ENCODE data around the gene CTDSP2.
A peak's percentile ranks its signal among the peaks of the same experiment; 100 is the strongest.
"Not testable (repeated sequence)": the region's sequence is repeated elsewhere in the genome, so short reads cannot be mapped to it uniquely, and the experiment has no call there.

Gene CTDSP2

DNA sequence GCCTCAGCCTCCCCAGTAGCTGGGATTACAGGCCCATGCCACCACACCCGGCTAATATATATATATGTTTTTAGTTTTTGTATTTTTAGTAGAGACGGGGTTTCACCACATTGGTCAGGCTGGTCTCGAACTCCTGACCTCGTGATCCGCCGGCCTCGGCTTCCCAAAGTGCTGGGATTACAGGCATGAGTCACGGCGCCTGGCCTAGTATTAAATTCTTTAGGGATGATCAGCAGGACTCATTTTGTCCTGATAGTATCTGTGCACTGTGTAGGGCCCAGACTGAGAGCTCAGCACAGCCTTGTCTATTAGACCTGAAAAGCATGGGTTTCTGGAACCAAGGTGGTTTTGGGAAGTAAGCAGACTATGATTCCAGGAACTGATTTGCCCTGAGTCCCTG lies 34.5 kb upstream of the CTDSP2 start:
- not testable (repeated sequence) for DNase-seq

DNA sequence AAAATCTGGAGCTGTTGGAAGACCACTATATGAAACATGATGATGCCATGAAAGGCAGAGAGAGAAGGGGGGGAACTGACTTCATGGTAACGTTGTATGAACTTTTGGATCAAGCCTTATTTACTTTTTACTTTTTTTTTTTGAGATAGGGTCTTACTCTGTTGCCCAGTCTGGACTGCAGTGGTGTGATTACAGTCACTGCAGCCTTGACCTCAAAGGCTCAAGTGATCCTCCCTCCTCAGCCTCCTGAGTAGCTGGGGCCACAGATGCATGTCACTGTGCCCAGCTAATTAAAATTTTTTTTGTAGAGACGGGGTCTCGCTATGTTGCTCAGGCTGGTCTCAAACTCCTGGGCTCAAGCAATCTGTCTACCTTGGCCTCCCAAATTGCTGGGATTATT lies 31.3 kb upstream of the CTDSP2 start:
- no peak for DNase-seq

DNA sequence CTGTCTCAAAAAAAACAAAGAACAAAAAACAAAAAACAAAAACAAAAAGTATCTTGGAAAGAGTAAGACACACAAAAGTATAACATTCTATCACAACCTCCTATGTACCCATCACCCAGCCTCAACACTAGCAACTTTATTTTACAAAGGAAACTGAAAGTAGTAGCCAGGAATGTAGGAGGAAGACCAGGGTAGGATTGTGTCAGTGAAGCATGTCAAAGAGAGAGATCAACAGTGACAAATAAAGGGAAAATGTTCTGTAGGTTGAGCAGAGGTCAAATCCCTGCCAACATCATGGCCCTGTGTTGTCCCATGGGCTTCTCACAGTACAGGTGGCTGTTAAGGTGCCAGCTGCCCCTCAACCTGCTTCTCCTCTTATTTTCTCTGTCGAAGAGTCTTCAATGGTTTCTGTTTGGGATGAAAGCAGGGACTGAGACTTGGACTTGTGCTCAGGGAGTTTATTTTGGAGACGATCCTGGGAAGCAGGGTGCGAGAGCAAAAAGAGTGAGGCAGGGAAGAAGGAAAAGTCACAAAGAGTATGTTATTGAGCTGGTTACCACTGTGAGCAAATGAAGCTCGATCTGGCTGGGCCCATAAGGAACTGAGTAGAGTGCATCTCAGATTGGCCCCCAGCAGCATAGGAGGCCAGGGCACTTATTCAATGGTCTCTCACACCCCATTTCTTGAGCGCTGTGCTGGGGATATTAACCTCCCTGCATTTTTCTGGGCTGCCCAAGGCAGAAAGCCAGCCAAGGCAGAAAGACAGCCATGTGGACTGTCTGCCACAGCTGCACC lies 29.4 kb upstream of the CTDSP2 start:
- no peak for DNase-seq

DNA sequence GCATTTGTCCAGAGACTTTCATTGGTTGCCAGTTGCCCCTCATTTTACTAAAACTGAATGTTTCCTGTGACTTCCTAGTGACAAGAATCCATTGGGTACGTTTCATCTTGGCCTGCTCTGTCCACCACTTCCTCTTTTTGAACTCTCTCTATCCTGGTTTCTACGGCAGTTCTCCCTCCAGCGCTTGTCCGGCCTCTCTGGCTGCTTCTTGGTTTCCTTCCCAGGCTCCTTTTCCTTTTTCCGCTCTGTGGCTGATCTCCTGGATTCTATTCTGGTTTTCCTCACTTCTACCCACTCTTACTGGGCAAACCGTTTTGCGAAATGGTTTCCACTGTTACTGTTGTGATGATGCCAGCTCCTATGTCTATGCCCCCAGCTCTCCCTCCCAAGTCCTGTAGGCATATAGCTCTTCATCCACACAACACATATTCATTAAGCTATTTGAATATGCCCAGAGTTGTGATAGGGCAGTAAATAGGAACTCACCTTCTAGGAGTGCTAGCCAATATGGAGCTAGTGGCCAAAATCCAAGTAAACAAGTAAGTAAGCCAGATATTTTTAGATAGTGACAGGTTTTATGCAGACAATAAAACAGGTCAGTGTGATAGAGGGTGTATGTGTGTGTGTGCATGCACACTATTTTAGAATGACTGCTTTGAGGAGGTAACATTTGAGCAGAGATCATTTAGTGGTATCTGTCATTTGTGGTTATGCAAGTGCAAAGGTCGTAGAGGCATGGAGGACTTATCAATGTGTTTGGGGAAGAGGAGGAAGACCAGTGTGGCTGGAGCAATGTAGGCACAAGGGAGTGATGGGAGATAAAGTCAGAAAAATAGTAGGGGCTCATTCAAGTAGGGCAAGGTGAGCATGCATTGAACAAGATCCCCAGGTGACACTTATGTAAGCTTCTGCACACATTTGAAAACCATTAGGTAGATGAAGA lies 27.9 kb upstream of the CTDSP2 start:
- no peak for DNase-seq

DNA sequence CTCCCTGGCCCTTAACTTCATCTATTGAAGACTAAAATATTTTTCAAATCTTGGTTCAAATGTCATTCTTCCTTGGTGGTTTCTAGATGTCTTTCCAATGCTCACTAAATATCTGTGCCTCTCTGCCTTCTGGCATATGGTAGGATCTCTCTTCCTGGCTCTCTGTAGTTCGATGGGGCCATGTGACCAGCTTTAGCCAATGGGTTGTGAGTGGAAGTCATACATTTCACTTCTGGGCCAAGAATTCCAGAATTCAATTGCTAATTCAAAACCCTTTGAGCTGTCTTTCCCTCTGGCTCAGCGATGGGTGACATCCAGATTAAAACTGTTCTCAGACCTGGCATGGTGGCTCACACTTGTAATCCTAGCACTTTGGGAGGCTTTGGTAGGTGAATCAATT lies 25.8 kb upstream of the CTDSP2 start:
- DNase-seq: no peak

DNA sequence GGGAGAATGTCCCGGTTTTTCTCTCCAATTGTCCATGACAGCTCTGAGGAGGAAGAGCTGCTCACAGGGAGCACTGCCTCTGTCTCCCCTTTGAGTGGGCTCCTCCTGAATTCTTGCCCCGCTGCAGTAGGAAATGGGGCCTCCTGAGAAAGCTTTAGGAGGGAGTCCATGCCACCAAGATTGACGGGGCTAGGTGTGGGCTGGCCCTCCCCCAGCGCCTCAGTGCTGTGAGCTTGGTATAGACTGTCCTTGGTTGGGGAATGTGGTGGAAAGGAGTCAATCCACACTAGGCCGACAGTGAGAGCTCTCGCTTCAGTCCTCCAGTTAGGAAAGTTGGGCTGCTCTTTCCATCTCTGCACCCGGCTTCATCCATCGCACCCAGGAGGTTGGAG lies 23.4 kb upstream of the CTDSP2 start:
- DNase-seq: no peak

DNA sequence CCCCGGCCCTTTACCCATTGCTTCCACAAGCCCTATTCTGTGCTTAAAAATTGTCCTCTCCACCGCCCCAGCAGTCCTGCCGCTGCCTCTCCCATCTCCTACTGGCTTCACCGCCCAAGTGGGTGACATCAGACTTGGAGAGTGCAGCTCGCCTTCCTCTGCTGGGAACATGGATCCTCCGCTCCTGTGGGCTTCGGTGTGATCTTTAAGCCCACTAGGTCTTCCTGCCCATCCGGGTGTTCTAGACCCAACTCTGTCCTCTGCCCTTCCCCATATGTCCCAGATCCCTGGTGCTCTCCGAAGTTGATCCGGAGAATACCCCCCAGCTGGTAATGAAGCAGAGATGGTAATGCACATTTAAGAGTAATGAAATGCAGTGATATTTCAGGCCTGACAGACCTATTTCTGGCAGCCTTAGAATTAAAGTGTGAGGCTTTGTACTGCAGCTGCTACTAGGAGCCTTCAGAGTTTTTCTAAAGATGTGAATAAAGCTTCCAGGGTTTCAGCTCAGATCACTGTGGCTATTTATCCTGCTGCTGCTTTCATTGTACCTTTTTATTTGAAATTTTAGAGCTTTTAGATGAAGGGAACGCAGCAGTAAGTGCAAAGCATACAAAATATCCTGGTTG lies 22.9 kb upstream of the CTDSP2 start:
- DNase-seq: no peak

DNA sequence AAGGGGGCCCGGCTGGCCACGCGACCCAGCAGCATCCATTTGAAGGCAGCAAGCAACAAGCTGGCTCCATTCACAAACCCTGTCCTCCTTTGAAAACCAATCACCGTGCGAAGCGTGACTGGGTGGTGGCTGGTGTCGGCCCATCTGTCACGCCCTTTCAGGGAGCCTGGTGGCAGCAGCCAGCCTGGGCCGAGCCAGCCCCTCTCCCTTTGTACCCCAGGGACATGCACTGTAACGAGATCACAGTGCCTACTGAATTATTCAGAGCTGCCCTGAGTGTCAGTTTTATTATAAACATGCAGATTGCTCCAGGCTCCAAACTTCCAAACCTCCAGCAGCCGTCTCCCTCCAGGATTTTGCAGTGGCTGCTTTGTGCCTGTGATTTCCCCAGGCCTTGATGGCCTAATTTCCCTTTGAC lies 22.3 kb upstream of the CTDSP2 start:
- no peak for DNase-seq

DNA sequence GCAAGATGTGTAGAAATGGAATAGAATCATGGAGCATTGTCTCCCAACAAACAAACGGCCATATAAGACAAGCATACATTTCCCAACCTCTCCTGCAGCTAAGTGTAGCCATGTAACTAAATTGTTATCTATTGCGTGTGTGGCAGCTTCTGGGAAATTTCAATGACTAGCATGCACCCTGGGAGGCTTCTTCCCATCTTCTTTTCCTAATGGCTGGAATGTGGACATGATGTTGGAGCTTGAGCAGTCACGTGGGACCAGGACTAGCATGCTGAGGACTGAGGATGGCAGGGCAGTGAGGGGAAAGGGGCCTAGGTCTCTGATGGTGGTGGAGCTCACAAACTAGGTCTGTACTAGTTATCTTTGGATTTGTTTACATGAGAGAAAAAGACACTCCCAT lies 21.7 kb upstream of the CTDSP2 start:
- no peak for DNase-seq

DNA sequence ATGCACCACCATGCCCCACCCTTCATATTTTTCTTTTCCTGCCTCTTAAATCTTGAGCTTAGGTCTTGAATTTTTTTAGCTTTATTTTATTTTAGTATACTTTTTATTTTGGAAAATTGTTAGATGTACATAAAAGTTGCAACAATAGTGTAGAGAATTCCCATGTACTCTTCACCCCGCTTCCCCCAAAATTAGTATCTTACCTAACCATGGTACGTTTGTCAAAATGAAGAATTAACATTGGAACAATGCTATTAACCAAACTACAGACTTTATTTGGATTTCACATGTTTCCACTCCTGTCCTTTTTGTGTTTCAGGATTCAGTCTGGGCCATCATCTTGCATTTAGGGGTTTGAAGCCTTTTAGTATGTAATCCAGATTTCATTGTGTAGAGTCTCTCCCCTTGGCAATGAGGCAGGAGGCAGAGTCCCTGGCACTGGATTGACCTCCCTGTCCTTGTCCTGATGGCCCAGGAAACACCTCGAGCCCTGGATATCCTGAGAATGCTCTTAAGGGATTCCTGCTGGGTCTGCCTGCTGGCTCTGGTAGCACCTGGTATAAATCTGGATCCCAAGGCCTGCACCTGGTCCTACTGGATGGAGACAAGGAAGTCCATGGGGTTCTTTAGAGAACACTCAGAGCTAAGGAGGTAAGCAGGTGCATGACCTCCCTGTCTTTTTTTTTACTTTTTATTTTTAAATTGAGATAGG lies 19.9 kb upstream of the CTDSP2 start:
- no peak for DNase-seq

DNA sequence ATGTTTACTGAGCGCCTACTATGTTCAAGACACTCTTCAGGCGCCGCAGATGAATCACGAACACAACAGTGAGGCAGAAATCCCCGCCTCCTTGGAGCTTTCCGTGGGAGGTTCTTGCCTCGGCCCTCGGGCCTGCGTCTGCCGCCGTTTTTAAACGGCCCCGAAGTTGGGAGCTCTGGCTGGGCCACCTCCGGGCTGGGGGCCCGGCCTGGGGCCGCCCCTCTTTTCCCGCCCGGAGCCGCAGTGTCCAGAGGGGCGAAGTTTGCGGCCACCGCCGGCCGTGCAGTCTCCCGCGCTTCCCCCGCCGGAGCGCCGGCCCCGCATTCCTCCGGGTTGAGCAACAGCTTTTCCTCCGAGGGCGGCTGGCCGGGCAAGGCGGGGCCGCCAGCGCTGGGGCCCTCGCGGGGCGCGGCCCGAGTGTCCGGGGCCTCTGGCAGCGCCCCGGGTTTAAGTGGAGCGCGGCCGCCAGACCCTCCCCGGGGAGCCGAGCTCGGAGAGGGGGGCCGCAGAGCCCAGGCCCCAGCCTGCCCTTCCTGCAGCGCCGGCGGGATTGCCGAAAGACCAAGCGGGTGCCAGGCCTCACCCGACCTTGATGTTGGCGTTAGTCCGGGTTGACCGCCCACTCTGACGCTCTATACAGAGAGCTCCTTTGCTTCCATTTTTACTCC lies 18.7 kb upstream of the CTDSP2 start:
- DNase-seq: peak; percentile 11

DNA sequence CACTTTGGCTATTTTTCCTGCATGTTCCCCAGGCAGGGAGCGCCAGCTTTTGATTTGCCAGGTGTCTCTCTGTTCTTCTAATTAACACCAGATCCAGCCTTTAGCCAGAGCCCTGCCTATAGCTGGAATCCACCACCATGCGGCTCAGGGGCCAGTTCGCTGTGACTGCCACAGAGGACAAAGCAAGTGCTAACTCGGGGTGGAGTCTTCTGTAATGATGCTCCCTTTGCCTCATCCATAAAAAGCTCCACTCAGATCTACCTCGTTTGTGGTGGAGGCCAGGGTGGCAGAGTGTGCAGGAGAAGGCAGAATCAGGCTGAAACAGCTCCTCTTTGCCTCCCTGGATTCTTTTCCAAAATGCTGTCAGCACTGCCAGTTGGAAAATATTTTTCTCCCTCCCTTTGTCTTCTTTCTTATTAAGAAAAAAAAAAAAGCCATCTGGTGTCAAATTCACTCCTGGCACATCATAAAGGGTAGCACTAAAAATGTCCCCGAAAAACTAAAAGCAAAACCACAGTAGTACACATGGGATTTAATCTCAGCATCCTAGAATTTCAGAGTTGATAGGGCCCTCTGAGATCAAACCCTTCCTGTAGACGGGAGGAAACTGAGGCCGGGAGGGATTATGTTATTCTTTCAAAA lies 18.0 kb upstream of the CTDSP2 start:
- DNase-seq: no peak

DNA sequence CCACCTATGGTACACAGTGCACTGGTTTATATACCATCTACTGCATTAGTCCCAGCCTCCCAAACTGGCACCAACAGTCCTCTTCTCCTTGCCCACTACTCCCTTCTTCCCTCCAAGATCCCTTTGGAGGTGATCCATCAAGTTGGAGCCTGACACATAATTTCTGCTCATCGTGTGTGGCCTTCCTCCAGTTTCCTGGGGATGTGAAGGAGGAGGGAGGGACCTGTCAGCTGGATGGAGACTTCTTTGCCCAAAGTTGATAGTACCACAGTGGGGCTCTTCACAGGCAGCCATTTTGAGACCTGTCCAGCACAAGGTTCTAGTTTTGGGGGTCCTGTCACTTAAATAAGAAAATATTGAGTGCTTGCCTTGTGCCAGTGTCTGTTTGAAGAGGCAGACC lies 17.1 kb upstream of the CTDSP2 start:
- no peak for DNase-seq

DNA sequence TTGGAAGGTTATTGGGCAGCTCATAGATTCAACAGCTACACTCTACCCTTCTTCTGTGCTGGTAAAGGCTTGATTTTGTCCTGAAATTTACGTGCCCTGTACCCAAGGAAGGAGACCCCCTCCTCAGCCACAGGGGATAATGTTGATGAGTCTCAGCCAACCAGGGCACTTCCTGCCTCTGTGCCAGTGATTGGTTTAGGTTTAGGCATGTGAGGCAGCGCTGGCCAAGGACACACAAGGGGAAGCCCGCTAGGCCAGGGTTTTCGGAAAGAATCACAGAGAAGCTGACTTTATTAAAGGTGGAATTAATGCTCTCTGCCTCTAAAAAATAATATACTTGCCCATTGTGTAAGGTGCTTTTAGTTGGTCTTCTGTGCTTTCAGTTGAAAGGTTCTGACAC lies 15.4 kb upstream of the CTDSP2 start:
- DNase-seq: no peak

DNA sequence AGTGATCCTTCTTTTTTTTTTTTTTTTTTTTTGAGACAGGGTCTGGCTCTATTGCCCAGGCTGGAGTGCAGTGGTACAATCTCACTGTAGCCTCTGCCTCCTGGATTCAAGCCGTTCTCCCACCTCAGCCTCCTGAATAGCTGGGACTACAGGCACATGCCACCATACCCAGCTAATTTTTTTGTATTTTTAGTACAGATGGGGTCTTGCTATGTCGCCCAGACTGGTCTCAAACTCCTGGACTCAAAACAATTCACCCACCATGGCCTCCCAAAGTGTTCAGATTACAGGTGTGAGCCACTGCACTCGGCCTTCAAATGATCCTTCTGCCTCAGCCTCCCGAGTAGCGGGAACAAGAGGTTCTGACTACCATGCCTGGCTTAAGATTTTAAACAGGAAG lies 14.4 kb upstream of the CTDSP2 start:
- not testable (repeated sequence) for DNase-seq

DNA sequence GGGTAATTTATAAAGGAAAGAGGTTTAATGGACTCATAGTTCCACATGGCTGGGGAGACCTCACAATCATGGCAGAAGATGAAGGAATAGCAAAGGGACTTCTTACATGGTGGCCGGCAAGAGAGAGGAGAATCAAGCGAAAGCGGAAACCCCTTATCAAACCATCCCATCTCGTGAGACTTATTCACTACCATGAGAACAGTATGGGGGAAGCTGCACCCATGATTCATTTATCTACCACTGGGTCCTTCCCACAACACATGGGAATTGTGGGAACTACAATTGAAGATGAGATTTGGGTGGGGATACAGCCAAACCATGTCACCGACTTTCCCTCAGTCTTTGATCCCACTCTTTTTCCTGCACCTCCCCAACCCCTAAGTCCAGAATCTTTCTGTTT lies 12.6 kb upstream of the CTDSP2 start:
- DNase-seq: no peak

DNA sequence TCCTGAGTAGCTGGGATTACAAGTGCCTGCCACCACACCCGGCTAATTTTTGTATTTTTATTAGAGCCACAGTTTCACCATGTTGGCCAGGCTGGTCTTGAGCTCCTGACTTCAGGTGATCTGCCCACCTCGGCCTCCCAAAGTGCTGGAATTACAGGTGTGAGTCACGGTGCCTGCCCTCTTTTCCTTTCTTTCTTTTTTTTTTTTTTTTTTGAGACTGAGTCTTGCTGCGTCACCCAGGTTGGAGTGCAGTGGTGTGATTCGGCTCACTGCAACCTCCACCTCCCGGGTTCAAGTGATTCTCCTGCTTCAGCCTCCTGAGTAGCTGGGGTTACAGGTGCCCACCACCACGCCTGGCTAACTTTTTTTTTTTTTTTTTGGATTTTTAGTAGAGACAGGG lies 11.6 kb upstream of the CTDSP2 start:
- not testable (repeated sequence) for DNase-seq

DNA sequence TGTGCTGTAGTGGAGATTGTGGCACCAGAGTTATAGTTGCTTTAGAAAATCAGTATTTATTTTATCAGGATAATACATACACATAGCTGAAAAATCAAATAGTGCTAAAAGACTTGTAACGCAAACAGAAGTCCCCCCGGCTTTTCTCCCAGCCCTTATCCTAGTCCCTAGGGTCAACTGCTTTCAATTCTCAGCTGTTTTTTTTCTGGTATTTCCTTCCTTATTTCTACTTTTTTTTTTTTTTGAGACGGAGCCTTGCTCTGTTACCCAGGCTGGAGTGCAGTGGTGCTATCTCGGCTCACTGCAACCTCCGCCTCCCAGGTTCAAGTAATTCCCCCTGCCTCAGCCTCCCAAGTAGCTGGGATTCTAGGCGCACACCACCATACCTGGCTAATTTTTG lies 8.4 kb upstream of the CTDSP2 start:
- DNase-seq: no peak

DNA sequence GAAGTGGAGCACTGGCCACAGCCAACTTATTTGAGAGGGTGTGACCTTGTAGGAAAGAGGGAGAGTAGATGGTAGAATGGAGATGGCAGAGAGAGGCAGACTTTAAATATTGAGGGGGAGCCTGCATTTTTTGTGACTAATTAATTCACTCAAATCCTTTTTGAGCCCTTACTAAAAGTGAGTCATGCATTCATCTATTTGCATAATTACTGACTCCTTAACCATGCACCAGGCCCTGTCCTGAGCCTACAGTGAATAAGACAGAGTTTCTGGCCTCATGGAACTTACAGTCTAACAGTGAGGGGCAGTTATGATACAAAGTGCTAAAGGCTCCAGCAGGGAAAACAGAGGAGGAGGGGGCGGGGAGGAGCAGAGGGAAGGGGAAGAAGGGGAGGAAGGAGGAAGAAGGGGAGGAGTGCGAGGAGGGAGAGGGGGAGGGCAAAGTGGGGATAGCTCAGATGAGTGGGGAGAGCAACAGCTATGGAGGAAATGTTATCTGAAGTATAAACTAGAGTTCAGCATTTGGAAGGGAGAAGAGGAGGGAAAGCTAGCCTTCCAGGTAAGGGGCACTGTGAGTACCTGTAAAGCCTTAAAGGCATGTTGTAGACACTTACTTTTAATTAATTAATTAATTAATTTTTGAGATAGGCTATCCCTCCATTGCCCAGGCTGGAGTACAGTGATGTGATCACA lies 7.5 kb upstream of the CTDSP2 start:
- no peak for DNase-seq

DNA sequence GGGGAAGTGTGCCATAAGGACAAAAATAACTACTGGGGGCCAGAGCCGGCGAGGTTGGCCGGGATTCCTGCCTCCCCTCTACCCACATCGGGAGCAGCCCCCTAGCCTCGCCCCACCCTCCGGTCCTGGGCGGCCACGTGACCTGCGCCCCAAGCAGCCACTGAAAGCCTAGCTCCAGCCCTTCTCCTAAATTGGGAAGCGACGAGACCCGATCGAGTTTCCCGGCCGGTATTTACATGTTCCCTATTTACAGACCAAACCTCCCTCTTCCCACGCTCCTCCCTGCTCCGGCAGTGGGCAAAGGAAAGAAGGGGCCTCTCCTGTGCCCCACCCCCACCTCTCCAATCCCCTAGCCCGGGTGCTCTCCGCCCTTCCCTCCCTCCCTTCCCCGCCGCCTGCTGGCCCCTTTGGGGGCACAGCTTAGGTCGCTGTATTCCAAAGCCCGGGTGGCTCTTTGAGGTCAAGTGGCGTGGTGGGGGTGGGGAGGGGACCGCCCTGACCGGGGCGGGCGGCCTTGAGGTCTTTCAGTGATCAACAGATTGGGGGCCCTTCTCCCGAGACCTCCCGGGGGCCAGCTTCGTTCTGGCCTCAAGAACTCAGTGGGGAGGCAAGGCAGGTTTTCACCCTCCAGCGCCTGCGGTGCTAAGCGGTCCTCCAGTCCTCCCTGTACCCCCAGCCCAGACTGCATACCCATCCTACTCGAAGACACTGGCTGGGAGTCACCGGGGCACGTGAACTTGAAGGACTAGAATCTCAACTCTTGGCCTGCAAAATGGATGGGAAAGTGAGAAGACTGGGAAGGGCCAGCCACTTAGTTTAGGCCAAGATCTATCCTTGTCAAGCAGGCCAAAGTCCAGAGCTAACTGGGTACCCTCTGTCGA lies 6.3 kb upstream of the CTDSP2 start:
- DNase-seq: no peak

Data from CD4-positive, alpha-beta T cell treated with Interferon gamma for 1 hour (primary cell).